HG03108 (cell line): ENCODE data around the gene PLA2G15.
A peak's percentile ranks its signal among the peaks of the same experiment; 100 is the strongest.

Source experiments
- ATAC-seq: cut with Tn5 transposase; IDR thresholded peaks from one replicate; pipeline ENCODE4 v1.9.1; 2021; ENCODE audit warnings: moderate library complexity; ENCODE audit not compliant: unreplicated experiment

Gene PLA2G15

DNA sequence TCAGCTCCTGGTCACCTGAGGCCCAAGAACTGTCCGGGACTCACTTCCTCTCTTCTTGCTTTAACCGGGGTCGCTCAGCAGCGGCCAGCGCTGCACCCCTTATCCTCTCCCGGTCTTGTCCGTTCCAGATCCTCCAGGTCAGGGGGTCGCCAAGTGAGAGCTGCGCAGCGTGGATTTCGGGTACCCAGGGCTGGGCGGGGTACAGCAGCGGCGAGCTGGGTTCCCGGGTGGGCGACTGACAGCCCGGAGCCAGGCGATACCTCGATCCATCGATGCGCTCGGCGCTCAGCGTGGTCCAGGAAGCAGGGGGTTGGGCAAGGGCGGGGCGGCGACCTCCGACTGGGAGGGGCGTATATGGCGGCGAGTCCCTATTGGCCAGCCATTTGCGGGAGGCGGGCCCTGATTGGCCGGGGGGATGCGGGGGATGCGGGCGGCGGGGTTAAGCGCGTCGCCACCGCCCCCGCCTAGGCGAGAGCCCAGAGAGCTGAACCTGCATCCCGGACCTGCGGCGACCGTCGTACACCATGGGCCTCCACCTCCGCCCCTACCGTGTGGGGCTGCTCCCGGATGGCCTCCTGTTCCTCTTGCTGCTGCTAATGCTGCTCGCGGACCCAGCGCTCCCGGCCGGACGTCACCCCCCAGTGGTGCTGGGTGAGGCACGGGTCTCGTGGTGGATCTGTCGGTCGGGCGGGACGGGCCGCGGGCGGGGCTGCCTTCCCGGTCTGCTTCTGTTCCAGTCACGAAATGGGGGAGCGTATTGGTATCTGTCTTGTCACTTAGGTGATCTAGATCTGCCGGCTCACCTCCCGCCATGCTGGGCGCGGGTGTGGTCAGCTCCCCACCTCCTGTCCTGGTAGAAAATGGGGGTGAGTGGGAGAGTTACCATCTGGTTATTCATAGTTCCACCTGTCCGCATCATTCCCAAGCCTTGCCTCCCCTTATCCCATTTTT is at the start of gene PLA2G15:
Gene PLA2G15 (plus strand): TSS at position 471 of the 951 bp plus-strand sequence. CDS start 54 bp downstream, at position 525.
- peak; percentile 80 for ATAC-seq

- no peak for ATAC-seq
Observed at GRCh38 chr16:68197250-68197649, 47.9 kb upstream of the PLA2G15 start.

DNA sequence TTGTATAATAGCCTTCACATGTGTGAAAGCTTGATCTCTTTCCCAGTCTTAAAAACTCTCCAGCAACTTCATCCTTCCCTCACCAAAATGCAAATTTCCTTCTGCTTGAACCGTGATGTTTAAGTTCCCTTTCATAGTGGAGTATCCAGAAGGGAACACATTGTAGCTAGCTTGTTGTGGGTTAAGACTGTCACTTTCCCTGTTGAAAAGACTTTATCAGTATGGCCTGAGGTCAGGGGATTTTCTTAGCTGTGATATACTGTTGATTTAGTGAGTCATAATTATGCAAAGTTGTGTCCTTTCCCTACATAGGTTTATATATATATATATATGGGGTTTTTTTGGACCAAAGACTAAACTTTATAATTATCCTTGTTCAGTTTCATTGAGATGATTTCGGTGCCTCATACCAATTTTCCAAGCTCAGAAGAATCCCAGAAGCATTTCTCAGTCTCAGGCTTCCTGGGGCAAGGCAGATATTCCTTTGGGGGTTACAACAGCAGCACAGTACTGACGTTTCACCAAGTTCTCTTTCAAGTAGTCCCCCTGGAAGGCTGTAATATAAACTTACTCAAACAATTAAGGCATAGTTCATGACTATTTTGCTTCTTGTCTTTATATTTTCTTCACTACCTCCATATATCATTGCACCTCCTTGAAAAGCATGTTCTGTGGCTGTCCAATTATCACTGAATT is 44.9 kb upstream of the PLA2G15 start:
- ATAC-seq = no peak

DNA sequence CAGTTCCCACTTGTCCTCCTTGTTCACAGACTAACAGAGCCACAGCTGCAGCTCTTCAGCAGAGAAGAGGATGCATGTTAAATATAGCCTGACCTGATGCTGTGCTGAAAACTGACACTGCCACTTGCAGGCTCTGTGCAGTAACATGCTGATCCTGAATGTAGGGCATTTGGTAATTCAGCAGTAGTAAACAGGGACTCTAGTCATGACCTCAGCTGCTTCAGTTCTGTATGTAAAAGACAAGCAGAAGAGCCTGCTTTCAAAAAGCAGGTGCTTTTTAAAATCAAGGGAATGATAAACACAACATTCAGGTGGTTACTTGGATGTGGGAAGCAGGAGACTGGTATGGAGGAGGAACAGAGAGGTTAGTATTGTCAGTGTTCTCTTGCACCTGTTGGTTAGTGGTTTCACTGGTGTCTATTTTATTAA is 43.1 kb upstream of the PLA2G15 start:
- ATAC-seq = no peak

DNA sequence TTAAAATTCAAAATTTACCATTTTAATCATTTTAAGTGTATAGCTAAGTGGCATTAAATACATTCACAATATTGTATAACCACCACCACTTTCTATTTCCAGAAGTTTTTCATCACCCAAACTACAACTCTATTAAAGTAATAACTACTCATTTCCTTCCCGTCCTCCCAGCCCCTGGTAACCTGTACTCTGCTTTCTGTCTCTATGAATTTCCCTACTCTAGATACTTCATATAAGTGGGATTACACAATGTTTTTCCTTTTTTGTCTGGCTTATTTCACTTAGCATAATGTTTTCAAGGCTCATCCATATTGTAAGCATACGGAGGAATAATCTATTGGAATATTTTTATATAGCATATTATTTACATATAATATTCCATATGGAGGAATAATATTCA is 38.9 kb upstream of the PLA2G15 start:
- ATAC-seq = no peak

GRCh38 chr16:68214726-68215125 is 30.4 kb upstream of the PLA2G15 start:
- ATAC-seq = no peak

DNA sequence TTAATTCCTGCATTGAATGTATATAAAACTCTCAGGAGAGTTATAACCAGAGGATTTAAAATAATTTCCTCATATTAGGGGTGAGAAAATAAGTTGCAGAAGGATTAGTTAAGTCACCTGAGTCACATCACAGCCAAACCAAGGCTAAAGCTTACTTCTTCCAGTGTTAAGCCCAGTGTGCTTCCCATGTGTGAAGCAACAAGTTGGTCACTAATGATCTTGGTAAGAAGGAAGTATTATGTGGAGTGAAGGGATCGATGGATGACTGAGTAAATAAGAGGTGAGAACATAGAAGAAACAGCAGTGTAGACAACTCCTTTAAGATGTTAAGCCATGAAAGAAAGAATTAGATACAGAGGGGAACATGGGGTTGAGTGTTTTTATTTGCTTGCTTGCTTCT is 29.9 kb upstream of the PLA2G15 start:
- ATAC-seq = no peak

DNA sequence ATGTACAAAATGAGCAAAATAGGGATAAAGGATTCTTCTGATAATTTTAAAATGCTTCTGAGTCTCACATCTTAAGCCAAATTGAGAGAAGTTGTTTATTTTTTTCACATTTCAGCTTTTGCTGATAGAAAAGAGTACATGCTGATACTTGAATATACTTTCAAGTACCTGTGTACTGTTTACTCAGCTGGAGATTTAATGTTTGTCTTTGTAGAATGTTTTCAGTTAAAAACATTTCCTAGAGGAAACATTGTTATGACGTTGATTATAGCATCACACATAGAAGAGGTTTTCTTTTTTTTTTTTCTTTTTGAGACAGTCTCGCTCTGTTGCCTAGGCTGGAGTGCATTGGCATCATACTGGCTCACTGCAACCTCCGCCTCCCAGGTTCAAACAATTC is 28.9 kb upstream of the PLA2G15 start:
- no peak for ATAC-seq

DNA sequence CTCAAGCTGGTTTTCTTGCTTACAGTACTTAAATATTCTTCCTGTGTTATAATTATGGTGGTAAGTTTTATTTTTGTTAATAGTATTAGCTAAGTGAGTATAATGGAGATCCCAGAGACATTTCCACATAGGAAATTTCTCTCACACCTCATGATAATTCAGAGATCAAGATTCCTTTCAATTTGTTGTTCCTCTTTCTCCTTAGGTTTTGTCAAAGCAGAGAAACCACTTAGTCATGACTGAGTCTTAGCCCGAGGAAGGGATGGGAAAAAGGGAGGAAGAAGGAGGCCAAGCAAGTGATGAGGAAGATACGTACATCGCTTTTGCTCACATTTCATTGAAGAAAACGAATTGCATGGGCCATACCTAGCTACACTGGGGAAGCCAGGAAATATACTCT is 27.7 kb upstream of the PLA2G15 start:
- no peak for ATAC-seq

DNA sequence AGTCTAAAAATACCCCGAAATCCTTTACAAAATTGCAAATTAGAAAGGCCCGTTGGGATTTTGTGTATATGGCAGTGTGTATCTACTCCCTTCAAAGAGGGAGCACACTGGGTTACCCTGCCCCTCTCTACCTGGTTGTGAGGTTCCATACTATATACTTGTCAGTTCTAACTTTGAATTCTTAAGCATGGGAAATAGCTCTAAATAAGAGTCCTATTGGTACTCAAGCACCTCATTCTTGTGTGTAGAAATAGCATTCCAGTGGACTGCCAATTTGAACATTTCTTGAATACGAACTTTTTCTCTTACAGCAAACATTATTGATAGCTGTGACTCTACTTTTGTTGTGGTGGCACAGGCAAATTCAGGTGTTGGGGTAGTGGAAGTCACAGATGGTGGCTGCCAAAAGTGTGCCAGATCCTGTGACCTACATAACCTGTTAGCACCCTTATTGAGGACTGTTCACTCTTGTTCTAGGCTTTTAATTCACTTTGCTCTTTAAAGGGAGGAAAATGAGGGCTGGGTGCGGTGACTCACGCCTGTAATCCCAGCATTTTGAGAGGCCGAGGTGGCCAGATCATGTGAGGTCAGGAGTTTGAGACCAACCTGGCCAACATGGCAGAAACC is 25.3 kb upstream of the PLA2G15 start:
- no peak for ATAC-seq

DNA sequence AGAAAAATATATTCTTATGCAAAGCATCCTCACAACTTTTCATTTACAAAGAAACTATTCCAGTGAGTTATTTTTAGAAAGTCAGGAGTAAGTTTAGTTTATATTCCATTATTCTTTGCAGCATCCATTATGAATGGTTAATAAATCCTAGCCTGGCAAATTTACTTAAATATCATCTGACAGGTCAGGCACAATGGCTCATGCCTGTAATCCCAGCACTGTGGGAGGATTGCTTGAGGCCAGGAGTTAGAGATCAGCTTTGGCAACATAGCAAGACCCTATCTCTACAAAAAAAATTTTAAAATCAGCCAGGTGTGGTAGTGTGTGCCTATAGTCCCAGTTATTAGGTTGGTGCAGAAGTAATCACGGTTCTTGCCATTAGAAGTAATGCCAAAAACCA is 22.1 kb upstream of the PLA2G15 start:
- no peak for ATAC-seq

- no peak for ATAC-seq
Observed at GRCh38 chr16:68226116-68226515, 19.1 kb upstream of the PLA2G15 start.

DNA sequence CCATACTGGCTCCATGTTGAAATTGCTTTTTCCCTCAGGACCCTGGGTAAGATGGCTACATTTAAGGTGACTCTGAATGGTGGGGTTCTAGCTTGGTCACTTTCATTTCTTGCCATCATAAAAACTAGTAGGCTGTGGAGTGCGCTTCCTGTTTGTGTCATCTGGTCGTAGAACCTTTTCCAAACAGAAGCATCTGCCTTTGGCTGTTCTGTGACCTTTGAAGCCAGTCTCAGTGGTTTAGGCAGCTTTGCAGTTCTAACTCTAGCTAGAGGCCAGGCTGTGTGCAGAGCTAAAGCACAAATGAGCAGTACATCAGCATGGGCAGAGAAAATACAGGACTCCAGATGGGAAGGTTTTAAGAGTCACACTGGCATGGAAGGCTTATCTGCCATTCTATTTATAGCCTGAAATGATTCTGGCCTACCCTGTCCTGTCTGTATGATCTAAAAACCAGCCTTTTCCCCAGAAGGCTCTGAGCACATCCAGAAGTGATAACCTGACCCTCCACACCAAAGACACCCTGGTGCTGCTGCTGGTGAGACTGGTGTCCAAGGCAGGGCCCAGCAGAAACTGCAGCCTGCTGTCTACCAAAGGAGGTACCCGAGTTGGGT is 17.9 kb upstream of the PLA2G15 start:
- ATAC-seq = no peak

- ATAC-seq = no peak
Observed at GRCh38 chr16:68227850-68228553, 17.2 kb upstream of the PLA2G15 start.

DNA sequence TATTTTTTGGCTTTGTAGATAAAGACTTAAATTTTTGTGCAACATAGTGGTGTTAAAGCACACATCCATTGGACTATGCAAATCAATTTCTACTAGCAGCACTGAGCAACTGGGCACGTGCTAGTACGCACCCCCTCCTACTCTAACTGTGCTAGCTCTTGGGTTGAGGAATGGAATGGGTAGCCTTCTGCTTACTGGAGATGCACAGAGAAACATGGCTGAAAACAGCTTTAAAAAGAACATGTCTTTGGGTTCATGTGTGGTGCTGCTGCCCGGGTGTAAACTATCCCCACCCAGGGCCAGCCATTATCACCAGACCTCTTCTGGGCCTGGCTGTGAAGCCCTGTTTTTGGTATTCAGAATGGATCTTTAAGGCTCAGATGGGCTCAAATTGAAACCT is 16.5 kb upstream of the PLA2G15 start:
- ATAC-seq = no peak

DNA sequence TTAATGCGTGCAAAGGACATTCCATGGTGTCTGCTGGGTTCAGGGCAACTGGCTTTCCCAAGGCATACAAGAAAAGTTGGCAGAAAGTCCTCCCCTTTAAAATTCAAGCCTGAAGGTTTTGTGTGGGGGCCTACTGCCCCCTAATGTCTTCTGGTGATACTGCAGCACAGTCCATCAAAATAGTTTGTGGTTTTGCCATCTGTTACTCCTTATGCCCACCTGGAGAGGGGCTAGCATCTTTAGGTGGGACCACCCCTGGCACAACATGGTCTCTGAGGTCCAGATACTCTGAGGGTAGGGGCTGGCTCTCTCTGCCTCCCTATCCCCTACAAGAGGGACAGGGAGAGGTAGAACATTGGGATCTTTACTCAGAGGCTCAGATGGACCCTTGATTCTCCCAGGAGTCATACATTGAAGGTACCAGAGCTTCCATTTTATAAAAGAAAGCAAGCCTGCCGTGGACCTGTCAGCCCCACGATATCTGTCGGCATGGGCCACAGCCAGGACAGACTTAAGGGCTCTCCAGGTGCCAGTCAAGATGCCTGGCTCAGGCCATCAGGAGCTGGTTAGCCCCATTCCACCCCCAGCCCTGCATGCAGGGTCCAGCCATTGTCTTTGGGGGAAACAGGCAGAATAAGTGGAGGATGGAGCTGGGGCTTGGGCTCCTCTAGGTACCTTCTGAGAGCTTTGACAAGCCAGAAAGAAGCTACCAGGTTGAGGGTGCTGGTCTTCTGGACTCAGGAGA is 15.6 kb upstream of the PLA2G15 start:
- no peak for ATAC-seq

GRCh38 chr16:68230176-68230571 is 15.0 kb upstream of the PLA2G15 start:
- ATAC-seq = no peak

GRCh38 chr16:68230956-68231355 is 14.2 kb upstream of the PLA2G15 start:
- ATAC-seq = no peak

DNA sequence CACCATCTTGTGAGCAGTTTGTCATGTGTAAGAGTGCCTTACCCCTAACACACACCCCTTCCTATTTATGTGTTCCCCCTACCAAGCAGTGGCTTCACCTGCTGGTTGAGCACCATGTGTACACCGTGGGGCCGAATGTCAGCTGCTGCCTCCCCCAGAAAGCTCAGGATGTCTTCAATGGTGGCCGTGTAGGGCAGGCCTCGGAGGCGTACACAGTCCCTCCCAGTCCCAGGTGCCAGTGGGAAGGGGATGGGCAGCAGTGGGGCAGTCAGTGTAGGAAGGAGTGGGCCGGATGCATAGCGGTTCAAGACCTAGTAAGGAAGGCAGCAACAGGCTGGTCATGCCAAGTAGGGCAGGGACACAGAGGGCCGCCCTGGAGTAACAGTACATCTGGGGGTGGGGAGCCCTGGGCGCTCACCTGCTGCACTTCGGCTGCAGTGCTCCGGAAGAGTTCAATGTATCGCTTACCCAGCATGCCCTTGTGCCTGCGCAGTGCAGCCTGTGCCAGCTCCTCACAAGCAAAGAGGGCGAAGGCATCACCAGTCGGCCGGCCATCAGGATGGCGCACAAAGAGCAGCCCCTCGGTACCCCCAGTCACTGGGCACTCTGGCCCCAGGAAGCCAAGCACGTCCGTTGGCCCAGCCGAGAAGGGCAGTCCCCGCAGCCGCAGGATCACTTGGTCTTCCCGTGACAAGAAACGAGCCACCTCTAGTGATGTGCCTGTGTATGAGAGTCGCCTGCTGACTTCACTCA is 13.6 kb upstream of the PLA2G15 start:
- ATAC-seq = no peak
